ENCODE results near the gene MYZAP.

GRCh38 chr15:57727031-57727430 is 135.3 kb downstream of the MYZAP start:
- TF ChIP-seq CTCF (IDR thresholded peaks at IDR 0.05) (no peak), POLR2A (IDR thresholded peaks at IDR 0.05) (no peak)

All from heart left ventricle (tissue), 13 donors.